Neural cell (in vitro differentiated cells): ENCODE results near the gene INPP4B.

Source experiments
- CTCF ChIP-seq: fragments of 450-650 bp; IDR thresholded peaks from 2 replicates; pipeline ENCODE4 v1.5.1; 2014; ENCODE audit warnings: antibody characterized with exemption, mild to moderate bottlenecking, moderate library complexity; ENCODE audit not compliant: poor library complexity, severe bottlenecking
- EZH2 ChIP-seq: fragments of 200-600, 300-800 bp; shearing (Covaris generic), sonication (generic); IDR thresholded peaks from 2 replicates; pipeline ENCODE4 v1.6.1; 2014; ENCODE audit warnings: antibody characterized with exemption, low read length, borderline replicate concordance, mild to moderate bottlenecking; ENCODE audit not compliant: insufficient read depth, poor library complexity, severe bottlenecking
- RAD21 ChIP-seq: fragments of 450-650 bp; conservative IDR thresholded peaks from 2 replicates; pipeline ENCODE4 v1.6.1; 2014; ENCODE audit warnings: antibody characterized with exemption, mild to moderate bottlenecking, moderate library complexity
- REST ChIP-seq: IDR thresholded peaks from 2 replicates; pipeline ENCODE4 v1.6.1; 2012; ENCODE audit warnings: borderline replicate concordance
- TAF1 ChIP-seq: IDR thresholded peaks from 2 replicates; pipeline ENCODE4 v1.6.1; 2012; ENCODE audit warnings: low read depth

GRCh38 chr4:142243255-142243654 is 602.8 kb downstream of the INPP4B start:
- no peak for TF ChIP-seq REST
- no peak for TF ChIP-seq EZH2
- no peak for TF ChIP-seq CTCF
- TF ChIP-seq TAF1: no peak
- no peak for TF ChIP-seq RAD21
